Bronchial epithelial cell (primary cell): ENCODE results near the gene TRAF3IP1. TPM values are rescaled to one million over a fixed set of nuclear protein-coding genes. Genes with fewer than 3 reads are reported as not detected.

ENCODE experiments used
- DNase-seq: peaks from one replicate; pipeline ENCODE4 v3.0.0-alpha.2; 2010; ENCODE audit warnings: low read depth
- FAIRE-seq: peaks from 2 replicates; lab custom pipeline; 2011; peaks lifted over from hg19 to GRCh38; lab: Jason Lieb, UNC
- H3K27me3 ChIP-seq: 2 replicates; pipeline ENCODE4 v1.5.1; 2011; ENCODE audit warnings: low read length; ENCODE audit not compliant: control insufficient read depth, insufficient read depth
- H3K36me3 ChIP-seq: 2 replicates; pipeline ENCODE4 v1.5.1; 2011; ENCODE audit warnings: low read length; ENCODE audit not compliant: control insufficient read depth, insufficient read depth
- H3K4me3 ChIP-seq: 2 replicates; pipeline ENCODE4 v1.5.1; 2011; ENCODE audit warnings: mild to moderate bottlenecking, low read depth, low read length, control low read depth
- total RNA-seq: library from RNA; depleted of rRNA; stranded (reverse); fragments of >200 nt; gene quantifications from 2 replicates; pipeline ENCODE4 v1.2.1, GENCODE V29; 2014
- TF ChIP-seq, protein P1 (sequence below): IDR thresholded peaks from 2 replicates; pipeline ENCODE4 v1.5.1; 2011; ENCODE audit warnings: mild to moderate bottlenecking, moderate library complexity, low read length, control low read depth, inconsistent platforms; ENCODE audit not compliant: insufficient read depth, severe bottlenecking

Gene TRAF3IP1
- total RNA-seq, 1 donor from 2014 or later = 9.2 TPM

DNA sequence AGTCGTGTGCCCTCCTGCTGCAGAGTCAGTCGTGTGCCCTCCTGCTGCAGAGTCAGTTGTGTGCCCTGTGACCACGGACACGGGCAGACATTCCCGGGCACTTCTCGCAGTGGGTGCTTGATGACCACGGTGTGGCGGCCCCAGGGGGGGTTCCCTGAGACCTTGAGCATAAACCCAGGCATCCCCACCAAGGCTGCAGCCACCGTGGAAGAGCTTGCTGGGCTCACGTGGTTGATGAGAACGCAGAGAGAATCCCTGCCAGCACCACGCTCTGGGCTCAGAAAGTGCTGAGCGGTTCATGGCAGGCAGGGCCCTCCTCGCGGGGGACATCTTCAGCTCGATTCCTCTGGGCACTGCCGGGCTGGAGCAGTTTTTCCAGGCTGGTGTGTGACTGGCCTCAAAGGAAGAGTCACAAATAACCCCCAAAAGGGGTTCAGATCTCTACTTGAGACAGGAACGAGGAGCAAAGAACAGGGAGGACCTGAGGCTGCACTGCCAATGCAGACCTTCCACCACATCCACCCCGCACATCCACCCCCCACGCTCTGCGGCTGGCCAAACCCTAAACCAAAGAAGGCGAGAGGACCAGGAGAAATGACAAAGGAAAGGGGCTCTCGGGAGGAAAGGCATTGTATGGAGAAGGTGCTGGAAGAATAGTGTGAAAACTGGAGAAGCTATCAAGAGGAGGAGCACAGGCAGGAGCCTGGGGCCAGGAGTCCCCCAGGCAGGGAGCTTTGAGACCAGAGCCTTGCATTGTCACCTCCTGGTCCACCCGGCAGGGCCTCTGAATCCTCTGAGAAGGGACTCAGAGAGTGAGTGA, 23.5 kb upstream of the TRAF3IP1 start:
- Histone ChIP-seq H3K27me3 (no peaks in the 10 kb centered on the region), H3K4me3 (no peak overlapping the region), H3K36me3 (no peaks in the 10 kb centered on the region)
- TF ChIP-seq, protein P1, sequence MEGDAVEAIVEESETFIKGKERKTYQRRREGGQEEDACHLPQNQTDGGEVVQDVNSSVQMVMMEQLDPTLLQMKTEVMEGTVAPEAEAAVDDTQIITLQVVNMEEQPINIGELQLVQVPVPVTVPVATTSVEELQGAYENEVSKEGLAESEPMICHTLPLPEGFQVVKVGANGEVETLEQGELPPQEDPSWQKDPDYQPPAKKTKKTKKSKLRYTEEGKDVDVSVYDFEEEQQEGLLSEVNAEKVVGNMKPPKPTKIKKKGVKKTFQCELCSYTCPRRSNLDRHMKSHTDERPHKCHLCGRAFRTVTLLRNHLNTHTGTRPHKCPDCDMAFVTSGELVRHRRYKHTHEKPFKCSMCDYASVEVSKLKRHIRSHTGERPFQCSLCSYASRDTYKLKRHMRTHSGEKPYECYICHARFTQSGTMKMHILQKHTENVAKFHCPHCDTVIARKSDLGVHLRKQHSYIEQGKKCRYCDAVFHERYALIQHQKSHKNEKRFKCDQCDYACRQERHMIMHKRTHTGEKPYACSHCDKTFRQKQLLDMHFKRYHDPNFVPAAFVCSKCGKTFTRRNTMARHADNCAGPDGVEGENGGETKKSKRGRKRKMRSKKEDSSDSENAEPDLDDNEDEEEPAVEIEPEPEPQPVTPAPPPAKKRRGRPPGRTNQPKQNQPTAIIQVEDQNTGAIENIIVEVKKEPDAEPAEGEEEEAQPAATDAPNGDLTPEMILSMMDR = no peak
- DNase-seq (no peak), FAIRE-seq (peak; percentile 91)

DNA sequence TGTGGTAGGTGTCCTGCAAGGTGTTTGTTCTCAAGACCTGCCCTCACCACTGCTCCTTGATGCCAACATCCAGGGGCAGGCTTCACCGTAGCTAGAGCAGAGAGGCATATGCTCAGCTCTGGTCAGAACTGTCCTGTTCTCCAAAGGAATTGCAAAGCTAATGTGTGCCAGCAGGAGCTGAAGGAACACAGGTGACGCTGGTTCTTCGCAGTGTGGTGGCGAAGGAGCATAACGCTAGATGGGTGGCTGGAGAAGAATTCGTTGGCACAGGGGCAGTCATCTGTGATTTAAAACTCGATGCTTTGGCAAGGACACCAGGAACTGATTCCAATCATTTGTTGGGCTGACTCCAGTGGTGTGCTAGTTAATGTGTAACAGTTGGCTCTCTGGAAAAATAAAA, 20.5 kb upstream of the TRAF3IP1 start:
- Histone ChIP-seq H3K4me3 (no peak overlapping the region), H3K36me3 (no peaks in the 10 kb centered on the region), H3K27me3 (no peaks in the 10 kb centered on the region)
- TF ChIP-seq, protein P1 = no peak
- DNase-seq (no peak), FAIRE-seq (peak; percentile 28)

DNA sequence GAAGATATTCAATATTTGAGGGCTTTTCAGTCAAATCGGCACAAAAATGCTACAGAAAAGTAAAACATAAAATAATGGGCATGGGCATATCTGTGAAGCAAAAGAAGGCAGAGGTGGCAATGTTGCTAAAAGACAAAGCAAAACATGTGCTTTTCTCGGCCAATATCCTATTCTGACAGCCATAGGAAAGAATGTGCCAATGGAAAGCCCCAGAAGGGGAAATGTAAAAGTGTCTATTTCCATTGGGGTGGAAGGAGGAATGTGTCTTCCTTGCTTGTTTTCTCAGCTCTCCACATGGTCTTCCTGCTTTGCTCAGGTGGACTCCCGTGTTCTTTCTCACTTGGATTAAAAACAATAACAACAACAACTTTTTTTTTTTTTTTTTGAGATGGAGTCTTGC, 18.2 kb upstream of the TRAF3IP1 start:
- Histone ChIP-seq H3K36me3 (no peaks in the 10 kb centered on the region), H3K4me3 (no peak overlapping the region), H3K27me3 (no peaks in the 10 kb centered on the region)
- TF ChIP-seq, protein P1 = no peak
- DNase-seq (no peak), FAIRE-seq (no peak)

DNA sequence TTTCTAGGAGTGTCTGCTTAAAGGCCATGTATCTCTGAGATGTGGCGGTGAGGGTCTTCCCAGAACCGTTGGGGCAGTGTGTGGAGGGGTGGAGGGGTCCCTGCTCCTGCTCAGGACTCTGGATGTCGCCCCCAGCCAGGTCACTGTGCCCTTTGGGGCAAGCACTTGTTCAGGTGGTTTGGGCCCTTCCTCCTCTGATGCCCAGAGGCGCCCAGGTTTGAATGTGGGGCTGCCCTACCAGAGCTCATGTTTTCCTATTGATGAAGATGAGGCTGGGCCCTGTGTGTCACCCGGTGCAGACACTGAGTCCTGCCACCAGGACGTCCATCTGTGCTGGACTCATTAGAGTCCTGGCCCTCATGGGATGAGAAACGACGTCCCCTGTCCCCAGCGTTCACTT, 17.6 kb upstream of the TRAF3IP1 start:
- FAIRE-seq (no peak), DNase-seq (no peak)
- Histone ChIP-seq H3K36me3 (no peaks in the 10 kb centered on the region), H3K27me3 (no peaks in the 10 kb centered on the region), H3K4me3 (no peak overlapping the region)
- TF ChIP-seq, protein P1 = no peak

DNA sequence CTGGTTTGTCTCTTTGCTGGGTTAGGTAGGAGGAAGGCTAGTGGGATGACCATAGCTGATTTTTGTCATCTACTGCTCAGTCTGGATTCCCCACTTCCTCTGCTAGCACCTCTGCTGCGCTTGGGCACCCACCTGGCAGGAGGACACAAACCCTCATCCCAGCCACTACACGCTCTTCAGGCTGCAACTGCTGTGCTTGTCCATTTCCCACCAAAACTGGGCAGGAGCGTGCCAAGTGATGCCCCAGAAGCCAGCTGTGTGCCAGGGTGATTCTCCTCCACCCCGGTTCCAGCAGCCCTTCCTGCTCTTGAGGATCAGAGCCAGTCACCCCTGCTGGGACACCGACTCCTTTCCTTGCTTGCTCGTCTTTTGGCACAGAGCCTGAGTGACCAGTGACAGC, 16.2 kb upstream of the TRAF3IP1 start:
- Histone ChIP-seq H3K27me3 (no peaks in the 10 kb centered on the region), H3K36me3 (no peaks in the 10 kb centered on the region), H3K4me3 (no peak overlapping the region)
- no peak for DNase-seq
- FAIRE-seq = no peak
- TF ChIP-seq, protein P1 = no peak
